HG02884 (cell line): ENCODE results near the gene ENOX1.
"Not testable (repeated sequence)": the region's sequence is repeated elsewhere in the genome, so short reads cannot be mapped to it uniquely, and the experiment has no call there.

Experiments
- ATAC-seq: cut with Tn5 transposase; IDR thresholded peaks from one replicate; pipeline ENCODE4 v1.9.1; 2021; ENCODE audit warnings: mild to moderate bottlenecking, moderate library complexity; ENCODE audit not compliant: unreplicated experiment

ENOX1 gene

GRCh38 chr13:43363156-43363953, 423.4 kb downstream of the ENOX1 start:
- no peak for ATAC-seq

DNA sequence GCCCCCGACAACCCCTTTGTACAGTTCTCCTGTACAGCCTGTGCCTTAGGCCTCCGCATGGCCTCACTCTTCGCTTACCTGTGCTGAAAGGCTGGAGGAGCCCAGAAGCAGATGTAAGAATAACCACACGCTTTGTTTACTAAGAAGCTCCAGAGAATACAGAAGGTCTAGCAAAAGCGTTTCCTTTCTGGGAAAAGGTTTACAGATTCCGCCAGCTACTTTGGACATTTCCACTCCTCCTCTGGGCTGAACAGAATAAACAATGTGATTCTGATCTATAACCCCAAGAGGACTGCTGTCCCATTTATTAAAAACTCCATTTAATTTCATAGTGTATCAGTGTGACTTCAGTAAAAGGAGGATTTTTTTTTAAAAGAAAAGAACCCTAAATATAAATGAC, 424.2 kb downstream of the ENOX1 start:
- ATAC-seq, result no peak

DNA sequence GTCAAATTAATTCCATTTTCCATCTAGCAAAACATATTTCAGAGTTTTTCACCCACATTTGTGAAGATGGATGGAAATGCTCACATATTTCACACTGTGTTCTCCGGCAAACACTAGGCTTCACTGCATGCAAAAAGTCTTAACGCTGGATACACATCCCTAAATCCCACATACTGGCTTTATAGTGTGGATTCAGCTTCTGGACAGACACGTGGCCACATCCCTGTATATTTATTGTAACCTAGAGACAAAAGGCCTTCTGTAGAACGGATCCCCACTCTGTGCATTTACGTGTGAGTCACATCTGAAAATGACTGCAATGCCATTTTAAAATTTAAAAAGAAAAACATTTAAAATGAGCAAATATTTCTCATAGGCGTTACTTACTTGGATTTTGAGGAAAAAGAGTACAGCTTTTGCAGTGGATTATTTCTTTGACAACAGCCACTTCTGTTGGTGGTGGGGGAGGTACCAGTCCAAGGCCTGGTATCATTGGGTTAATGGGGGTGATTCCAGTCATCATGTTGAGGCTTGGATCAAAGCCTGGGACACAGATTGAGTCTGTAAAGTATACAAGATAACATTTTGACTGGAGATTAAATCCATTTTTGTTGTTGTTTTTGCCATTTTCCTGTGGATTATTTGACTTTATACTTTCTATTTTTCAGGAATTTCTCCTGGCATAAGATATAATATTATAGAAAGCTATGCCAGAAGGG, 425.7 kb downstream of the ENOX1 start:
- no peak for ATAC-seq

- no peak for ATAC-seq
Observed at GRCh38 chr13:43360171-43360570, 426.6 kb downstream of the ENOX1 start.

GRCh38 chr13:43359536-43359935, 427.2 kb downstream of the ENOX1 start:
- no peak for ATAC-seq

- ATAC-seq, result no peak
Observed at GRCh38 chr13:43357564-43357963, 429.2 kb downstream of the ENOX1 start.

GRCh38 chr13:43356567-43356966, 430.2 kb downstream of the ENOX1 start:
- ATAC-seq, result no peak

GRCh38 chr13:43355774-43356173, 431.0 kb downstream of the ENOX1 start:
- ATAC-seq, result no peak

DNA sequence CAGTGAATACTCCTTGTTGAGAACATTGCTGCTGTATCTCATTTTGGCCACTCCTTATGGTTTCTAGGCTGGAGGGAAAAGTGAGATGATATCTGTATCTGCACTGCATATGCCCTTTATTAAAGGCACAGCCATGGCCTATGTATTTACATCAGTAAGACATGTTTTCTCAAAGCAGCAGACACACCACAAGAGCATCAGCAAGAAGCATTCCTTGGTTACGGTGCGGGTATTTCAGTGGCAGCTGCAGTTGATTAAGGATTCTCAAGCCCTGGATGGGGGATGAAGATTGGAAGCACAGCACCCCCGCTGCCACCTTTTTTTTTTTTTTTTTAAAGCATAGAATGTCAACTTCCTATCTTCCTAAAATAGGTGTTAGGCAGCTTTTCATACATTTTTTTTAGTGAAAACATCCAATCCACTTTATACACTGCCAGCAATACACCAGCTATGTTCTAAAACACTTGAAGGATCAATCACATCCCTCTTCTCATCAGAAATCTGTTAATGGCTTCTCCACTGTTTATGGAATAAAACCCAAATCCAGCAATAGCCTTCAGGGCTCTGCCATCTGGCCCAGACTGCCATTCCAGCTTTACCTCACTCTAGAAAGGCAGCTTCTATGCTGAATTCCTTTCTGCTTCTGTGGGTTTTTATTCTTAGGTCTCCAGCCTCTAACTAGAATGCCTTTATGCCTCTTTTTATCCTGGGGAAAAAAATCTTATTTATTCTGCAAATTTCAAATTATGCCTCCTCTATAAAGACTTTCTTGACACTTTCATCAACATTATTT, 432.4 kb downstream of the ENOX1 start:
- no peak for ATAC-seq

- no peak for ATAC-seq
Observed at GRCh38 chr13:43353631-43354030, 433.1 kb downstream of the ENOX1 start.

DNA sequence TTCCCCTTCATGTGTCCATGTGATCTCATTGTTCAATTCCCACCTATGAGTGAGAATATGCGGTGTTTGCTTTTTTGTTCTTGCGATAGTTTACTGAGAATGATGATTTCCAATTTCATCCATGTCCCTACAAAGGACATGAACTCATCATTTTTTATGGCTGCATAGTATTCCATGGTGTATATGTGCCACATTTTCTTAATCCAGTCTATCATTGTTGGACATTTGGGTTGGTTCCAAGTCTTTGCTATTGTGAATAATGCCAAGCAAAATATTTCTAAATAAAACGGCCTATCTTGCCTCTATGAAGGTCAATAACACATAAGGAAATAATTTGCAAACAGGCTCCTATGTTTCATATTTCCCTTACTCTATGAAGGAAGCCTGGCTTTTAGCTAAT, 435.2 kb downstream of the ENOX1 start:
- not testable (repeated sequence) for ATAC-seq

DNA sequence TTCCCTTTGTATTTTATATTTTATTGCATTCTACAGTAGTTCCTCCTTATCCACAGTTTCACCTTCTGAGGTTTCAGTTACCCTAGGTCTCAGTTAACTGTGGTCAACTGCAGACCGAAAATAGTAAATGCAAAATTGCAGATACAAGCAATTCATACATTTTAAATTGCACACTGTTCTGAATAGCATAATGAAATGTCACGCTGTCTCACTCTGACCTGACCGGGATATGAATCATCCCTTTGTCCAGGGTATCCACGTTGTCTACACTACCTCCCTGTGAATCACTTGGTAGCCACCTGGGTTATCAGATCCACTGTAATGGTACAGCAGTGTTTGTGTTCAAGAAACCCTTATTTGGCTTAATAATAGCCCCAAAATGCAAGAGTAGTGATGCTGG, 438.4 kb downstream of the ENOX1 start:
- no peak for ATAC-seq

GRCh38 chr13:43347877-43348276, 438.9 kb downstream of the ENOX1 start:
- ATAC-seq, result no peak

GRCh38 chr13:43346427-43346826, 440.3 kb downstream of the ENOX1 start:
- no peak for ATAC-seq

DNA sequence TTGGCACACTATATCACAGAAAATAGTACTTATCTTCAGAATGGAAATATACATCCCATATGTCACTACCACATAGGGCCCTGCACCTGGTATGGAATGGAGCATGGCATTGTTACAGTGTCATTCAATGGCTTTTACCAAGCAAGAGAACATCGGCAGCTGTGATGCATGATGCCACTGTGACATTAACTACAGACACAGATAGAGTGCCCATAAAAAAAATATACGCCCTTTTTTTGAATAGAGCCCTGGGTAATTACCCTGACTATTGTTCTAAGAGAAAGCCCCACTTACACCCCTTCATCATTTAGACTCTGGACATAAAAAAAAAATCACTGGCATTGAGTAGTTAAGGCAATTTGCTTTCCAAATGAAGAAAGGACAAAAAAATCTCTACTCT, 443.1 kb downstream of the ENOX1 start:
- ATAC-seq, result no peak

DNA sequence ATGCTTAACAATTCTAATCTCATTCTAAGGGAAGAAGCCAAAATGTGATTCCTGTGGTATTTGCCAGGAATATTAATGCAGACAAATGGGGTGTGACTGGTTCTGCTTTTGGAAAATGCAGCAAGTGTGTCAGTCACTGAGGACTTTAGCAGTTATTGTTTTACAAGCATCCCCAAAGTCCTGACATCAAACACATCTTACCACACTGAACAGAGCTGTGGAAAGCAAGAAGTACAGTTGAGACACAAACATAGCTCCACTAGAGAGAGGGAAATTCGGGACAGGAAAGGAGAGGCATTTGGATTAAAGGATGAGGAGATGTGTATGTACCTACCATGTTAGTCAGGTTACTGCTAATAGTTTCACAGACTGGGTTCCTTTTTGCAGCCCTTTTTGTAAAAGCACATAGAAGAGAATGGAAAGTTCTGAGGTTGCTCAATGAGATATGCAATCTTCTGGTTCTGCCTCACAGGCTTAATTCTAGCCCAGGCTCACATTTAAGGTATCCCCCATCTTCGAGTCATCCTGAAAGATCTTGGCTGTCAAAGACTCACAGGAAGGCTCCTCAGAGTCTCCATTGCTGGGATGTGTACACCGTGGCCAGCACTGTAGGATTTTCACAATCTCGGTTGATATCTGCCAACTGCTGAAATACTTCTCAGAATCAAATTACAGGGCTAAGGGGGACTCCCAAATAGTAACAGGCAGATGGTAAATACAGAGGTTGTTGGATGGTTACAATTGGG, 446.8 kb downstream of the ENOX1 start:
- no peak for ATAC-seq

GRCh38 chr13:43339145-43339804, 447.5 kb downstream of the ENOX1 start:
- ATAC-seq, result no peak

DNA sequence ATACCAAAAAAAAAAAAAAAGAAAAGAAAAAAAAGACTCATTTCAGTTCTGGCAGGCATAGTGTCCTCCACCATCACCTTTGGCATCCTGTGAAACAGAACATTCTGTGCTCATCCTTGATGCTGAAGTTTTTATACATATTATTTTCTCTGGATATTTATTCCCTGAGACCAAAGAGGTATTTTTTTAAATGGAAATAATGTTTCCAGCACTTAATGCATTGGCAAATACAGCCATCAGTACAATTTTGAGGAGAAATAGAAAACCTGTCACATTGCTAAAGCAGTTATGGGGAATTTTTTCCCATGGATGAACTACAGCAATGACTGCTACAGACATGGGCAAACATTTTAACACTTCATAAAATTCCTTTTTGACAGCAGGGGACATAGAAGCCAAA, 451.0 kb downstream of the ENOX1 start:
- no peak for ATAC-seq

DNA sequence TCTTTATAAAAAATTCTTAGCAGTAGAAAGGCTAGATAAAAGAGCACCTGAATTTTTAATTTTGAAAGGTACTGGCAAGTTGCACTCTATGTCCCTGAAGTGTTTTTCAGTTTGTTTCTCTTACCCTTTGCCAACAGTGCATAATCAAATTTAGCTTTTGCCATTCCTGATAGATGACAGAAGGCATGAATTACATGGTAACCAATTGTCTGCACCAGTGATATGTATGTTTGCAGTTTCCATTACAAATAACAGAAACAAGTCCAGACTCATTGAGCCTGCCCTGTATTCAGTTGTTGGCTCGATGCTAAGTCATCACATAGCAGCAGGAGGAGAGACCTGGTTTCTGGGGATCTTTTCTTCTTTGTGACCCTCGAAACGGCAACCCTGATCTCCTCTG, 453.6 kb downstream of the ENOX1 start:
- no peak for ATAC-seq

GRCh38 chr13:43331672-43332071, 455.1 kb downstream of the ENOX1 start:
- no peak for ATAC-seq
